HG03342 (cell line): Measurements from ENCODE around the gene RNLS.

Source experiments
- ATAC-seq: cut with Tn5 transposase; IDR thresholded peaks from one replicate; pipeline ENCODE4 v1.9.1; 2021; ENCODE audit warnings: mild to moderate bottlenecking, moderate library complexity; ENCODE audit not compliant: unreplicated experiment

RNLS gene

GRCh38 chr10:88553116-88553752 is 29.9 kb downstream of the RNLS start:
- ATAC-seq: peak; percentile 83

GRCh38 chr10:88551246-88551645 is 31.9 kb downstream of the RNLS start:
- no peak for ATAC-seq

GRCh38 chr10:88546497-88546896 is 36.6 kb downstream of the RNLS start:
- no peak for ATAC-seq

- no peak for ATAC-seq
Measured at GRCh38 chr10:88545359-88545758, 37.8 kb downstream of the RNLS start.

DNA sequence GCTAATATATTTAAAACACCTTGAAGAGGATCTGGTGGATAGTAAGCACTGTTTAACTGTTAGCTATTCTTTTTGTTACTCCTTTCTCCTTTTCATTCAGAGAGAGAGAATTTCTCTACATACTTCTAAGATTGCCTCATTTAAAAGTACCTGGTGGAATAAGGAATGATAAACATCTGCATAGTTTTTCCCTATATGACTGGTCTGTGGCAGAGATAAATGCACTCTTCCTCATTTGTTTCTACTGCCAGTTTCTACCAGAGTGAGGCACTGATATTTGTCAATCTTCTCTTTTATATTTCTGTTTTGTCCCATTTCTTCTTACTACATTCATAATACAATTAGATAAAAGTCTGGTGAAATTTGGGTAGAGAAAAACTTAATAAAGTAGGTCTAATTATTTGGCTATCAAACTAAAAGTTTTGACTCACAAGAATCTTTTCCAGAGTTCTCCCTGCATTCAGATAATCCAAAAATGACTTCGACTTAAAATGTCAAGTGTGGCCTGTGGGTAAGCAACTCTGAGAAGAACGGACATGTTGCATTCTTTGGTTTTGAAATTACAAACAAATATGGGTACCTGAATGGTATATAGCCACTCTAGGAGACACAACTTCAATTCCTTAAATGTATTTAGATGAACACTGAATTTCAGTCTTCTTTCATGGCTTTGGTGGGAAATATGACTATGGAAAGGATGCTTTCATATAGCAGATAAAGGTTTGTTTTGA is 38.8 kb downstream of the RNLS start:
- no peak for ATAC-seq

DNA sequence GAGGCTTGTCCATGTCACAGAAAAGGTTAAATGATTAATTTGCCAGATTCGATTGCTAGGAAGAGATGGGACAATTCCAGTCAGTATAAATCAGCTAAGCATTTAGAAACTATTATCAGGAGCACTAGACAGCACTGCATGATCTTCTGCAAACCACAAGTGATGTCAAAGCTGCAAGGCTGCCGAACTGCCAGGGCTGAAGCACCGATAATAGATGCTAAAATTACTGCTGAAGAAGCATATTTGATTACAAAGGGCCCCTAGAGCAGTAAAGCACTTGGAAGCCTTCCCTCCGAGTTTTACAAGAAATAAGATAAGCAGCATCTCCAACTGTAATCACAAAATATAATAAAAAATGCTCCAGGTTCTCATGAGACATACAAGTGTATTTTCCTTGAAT is 40.6 kb downstream of the RNLS start:
- no peak for ATAC-seq

GRCh38 chr10:88541116-88541626 is 41.9 kb downstream of the RNLS start:
- ATAC-seq: no peak

GRCh38 chr10:88540351-88540750 is 42.8 kb downstream of the RNLS start:
- ATAC-seq: no peak

- ATAC-seq: no peak
Measured at GRCh38 chr10:88538048-88538447, 45.1 kb downstream of the RNLS start.

GRCh38 chr10:88537322-88537721 is 45.8 kb downstream of the RNLS start:
- ATAC-seq: no peak

GRCh38 chr10:88536437-88536836 is 46.7 kb downstream of the RNLS start:
- no peak for ATAC-seq

DNA sequence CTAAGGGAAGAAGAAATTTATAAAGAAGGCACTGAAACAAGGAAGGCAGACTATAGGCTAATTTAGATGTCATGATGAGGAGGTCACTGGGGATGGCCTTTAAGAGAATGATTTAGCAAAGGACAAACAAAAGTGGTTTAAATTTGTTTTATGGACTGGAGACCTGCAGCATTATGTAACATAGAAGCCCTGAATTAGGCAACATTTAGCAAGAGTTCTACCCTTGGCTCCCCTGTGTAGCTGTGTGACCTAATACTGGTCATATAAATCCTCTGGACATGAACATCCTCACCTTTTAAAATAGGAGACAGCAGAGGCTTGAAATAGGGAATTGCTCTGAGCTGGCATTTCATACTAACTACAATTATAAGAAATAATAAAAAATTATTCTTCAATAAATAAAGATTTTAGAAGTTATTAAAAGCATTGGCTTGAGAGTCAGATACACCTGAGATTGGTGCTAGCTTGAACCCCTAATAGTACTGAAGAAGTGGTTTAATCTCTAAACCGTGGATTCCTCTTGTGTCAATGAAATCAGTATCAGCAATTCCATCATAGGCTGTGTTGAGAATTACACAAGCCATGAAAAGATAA is 48.9 kb downstream of the RNLS start:
- no peak for ATAC-seq

DNA sequence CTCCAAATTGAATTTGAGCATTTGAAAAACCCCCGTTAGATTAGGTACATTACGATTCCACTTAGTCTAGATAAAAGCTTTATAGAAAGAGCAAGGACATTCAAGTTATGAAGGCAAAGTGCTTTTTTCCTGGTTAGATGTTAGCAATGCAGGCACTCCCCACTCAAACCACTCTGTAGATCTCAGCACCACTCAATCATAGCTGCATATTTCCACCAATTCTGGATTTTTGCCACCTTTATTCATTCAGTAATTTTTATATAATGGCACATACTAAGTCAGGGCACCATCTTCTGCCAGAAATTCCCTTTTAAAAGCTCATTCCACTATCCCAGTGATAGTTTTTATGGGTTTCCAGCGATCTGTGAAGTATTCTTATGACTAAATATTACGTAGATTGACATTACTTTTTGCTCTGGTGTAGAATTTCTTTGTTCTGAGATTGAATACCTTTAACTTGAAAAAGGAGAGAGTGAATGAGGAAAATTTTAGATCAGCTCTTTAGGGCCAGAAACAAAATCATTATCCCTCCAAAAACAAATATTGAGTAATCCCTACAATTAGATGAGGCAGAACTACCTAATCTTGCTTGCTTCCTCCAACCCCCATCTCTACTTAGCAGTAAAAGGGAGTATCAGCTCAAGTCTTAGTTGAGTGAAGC is 51.6 kb downstream of the RNLS start:
- ATAC-seq: no peak

- no peak for ATAC-seq
Measured at GRCh38 chr10:88530629-88531391, 52.3 kb downstream of the RNLS start.

- no peak for ATAC-seq
Measured at GRCh38 chr10:88530093-88530492, 53.0 kb downstream of the RNLS start.

DNA sequence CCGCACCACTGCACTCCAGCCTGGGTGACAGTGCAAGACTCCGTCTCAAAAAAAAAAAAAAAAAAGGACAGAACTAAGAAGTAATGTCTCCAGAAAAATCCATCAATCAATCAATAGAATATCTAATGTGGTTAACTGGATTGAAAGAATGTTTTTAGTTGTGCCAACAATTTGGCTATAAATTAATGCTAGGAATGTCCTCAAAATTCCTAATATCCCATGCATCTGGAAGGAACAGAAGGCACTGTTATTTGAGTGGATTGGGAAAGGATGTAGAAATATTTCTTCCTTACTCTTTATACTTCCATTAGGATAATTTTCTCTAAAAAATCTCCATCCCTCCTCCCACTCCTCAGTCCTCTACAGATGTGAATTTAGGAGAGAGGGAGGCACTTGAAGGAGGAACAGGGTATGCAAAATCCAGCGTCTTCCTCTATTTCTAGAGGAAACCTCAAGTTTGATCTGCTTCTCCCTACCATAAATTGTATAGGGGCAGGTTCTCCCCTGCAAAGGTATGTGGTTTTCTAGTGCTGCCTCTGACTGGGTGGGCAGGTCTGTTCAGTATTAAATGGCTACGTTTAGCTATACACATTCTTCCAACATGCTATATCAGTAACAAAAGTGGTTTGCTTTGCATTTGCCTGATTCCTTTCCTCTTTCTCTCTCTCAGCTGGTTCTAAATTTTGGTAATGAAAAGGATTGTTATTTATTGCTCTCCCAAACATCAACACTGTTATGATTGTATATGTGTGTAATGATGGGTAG is 54.1 kb downstream of the RNLS start:
- no peak for ATAC-seq

GRCh38 chr10:88528201-88528600 is 54.9 kb downstream of the RNLS start:
- ATAC-seq: no peak

- no peak for ATAC-seq
Measured at GRCh38 chr10:88527245-88527644, 55.9 kb downstream of the RNLS start.

DNA sequence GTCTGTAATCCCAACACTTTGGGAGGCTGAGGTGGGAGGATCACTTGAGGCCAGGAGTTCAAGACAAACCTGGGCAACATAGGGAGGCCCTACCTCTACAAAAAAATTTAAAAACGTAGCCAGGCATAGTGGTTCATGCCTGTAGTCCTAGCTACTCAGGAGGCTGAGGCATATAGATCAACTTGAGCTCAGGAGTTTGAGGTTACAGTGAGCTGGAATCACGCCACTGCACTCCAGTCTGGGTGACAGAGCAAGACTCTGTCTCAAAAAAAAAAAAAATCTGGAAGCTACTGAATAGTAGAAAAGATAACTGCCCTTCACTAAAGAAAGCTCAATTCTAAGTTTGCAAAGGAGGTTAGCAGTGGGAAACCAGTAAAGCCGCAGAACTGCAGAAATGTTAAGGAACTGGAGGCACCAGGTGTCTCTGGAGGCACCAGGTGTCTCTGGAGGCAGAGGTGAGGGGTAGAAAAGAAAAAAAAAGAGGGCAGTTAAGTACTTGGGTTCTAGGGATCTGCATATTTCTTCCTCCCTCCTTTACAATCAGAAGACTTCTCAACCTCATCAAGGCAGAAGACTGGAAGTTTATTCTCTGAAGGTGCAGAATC is 56.5 kb downstream of the RNLS start:
- no peak for ATAC-seq
